ENCODE results near the gene CDH23. TPM values are rescaled to one million over a fixed set of nuclear protein-coding genes. Genes with fewer than 3 reads are reported as not detected.
A peak's percentile ranks its signal among the peaks of the same experiment; 100 is the strongest.

Gene CDH23
- total RNA-seq, 1 donor from 2014 or later: not detected

DNA sequence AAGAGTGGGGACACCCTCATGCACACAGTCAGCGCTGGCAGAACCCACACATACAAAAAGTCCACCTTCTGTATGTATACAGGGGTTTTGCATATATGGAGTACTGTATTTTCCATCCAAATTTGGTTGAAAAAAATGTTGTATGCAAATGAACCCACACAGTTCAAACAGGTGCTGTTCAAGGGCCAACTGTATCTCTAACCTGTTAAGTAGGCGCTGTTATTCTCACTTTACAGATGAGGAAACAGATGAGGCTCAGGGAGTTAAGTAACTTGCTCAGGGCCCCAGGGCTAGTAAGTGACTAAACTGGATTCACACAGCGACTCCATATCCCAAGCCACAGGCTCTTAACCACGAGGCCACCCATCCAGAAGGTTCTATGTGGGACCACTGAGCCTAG is 252.9 kb downstream of the CDH23 start:
- TF ChIP-seq, protein P1, sequence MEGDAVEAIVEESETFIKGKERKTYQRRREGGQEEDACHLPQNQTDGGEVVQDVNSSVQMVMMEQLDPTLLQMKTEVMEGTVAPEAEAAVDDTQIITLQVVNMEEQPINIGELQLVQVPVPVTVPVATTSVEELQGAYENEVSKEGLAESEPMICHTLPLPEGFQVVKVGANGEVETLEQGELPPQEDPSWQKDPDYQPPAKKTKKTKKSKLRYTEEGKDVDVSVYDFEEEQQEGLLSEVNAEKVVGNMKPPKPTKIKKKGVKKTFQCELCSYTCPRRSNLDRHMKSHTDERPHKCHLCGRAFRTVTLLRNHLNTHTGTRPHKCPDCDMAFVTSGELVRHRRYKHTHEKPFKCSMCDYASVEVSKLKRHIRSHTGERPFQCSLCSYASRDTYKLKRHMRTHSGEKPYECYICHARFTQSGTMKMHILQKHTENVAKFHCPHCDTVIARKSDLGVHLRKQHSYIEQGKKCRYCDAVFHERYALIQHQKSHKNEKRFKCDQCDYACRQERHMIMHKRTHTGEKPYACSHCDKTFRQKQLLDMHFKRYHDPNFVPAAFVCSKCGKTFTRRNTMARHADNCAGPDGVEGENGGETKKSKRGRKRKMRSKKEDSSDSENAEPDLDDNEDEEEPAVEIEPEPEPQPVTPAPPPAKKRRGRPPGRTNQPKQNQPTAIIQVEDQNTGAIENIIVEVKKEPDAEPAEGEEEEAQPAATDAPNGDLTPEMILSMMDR (IDR thresholded peaks at IDR 0.05; ENCODE audit: insufficient read depth, low read length, severe bottlenecking): no peak
- H3K36me3 ChIP-seq (ENCODE audit: control insufficient read depth, insufficient read depth, low read length): no peaks in the 10 kb centered on the region
- DNase-seq (ENCODE audit: low read depth) (peak; percentile 11), FAIRE-seq (no peak)
- no peak overlapping the region for H3K4me3 ChIP-seq (ENCODE audit: low read depth, low read length)
- peaks cover 1% of the 10 kb centered on the region for H3K27me3 ChIP-seq (ENCODE audit: control insufficient read depth, insufficient read depth, low read length)

DNA sequence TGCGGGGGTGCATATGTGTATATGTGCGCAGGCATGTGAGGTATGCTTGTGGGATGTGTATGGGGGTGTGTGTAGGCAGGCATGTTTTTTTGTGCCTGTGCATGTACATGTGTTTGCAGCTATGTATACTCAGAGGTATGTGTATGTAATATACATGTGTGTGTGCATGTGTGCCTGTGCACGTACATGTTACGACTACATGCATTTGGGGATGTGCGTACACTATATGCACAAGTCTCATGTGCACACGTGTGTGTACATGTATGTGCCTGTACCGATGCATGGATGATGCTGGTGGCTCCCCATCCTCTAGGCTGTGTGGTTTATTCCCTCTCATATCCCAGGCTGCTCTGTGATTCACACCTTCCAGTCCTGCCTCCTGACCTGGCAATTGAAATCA is 253.7 kb downstream of the CDH23 start:
- TF ChIP-seq, protein P1 (IDR thresholded peaks at IDR 0.05; ENCODE audit: insufficient read depth, low read length, severe bottlenecking): no peak
- no peaks in the 10 kb centered on the region for H3K36me3 ChIP-seq (ENCODE audit: control insufficient read depth, insufficient read depth, low read length)
- peaks cover 4% of the 10 kb centered on the region for H3K27me3 ChIP-seq (ENCODE audit: control insufficient read depth, insufficient read depth, low read length)
- no peak for DNase-seq (ENCODE audit: low read depth)
- H3K4me3 ChIP-seq (ENCODE audit: low read depth, low read length): no peak overlapping the region
- FAIRE-seq: no peak

DNA sequence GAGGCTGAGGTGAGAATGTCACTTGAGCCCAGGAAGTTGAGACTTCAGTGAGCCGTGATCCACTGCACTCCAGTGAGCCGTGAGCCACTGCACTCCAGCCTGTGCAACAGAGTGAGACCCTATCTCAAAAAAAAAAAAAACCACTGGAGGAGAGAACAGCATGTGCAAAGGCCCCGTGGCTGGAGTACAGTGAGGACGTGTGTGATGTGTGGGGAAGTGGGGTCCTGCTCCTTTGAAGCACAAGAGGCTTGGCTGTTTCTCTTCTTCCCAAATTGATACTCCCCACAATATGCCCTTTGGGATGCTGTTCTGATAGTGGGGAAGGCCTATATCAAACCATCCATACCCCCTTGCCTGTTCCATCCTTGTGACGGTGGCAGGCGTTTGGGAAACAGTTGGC is 254.7 kb downstream of the CDH23 start:
- FAIRE-seq (no peak), DNase-seq (ENCODE audit: low read depth) (no peak)
- Histone ChIP-seq H3K27me3 (ENCODE audit: control insufficient read depth, insufficient read depth, low read length) (peaks cover 4% of the 10 kb centered on the region), H3K4me3 (ENCODE audit: low read depth, low read length) (no peak overlapping the region), H3K36me3 (ENCODE audit: control insufficient read depth, insufficient read depth, low read length) (no peaks in the 10 kb centered on the region)
- TF ChIP-seq, protein P1 (IDR thresholded peaks at IDR 0.05; ENCODE audit: insufficient read depth, low read length, severe bottlenecking): no peak

DNA sequence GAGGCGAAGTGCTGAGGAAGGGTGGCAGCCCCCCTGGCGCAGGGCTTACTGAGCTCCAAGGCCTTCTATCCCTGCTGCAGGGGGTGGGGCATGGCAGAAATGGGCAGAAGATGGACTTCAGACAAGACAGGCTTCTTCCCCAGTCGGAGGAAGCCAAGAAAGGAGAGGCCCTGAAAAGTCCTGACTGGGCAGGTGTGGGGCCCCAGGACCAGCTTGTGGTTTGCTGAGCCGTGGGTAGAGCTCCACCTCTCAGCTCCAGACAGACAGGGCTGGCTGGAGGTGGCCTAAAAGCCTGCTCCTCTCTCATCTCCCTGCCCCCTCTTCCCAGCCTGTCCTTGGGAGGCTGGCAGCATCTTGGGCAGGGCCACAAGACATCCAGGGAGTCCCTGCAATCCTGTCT is 255.2 kb downstream of the CDH23 start:
- H3K36me3 ChIP-seq (ENCODE audit: control insufficient read depth, insufficient read depth, low read length): no peaks in the 10 kb centered on the region
- DNase-seq (ENCODE audit: low read depth) (no peak), FAIRE-seq (no peak)
- peaks cover 4% of the 10 kb centered on the region for H3K27me3 ChIP-seq (ENCODE audit: control insufficient read depth, insufficient read depth, low read length)
- TF ChIP-seq, protein P1 (IDR thresholded peaks at IDR 0.05; ENCODE audit: insufficient read depth, low read length, severe bottlenecking): no peak
- H3K4me3 ChIP-seq (ENCODE audit: low read depth, low read length): no peak overlapping the region

DNA sequence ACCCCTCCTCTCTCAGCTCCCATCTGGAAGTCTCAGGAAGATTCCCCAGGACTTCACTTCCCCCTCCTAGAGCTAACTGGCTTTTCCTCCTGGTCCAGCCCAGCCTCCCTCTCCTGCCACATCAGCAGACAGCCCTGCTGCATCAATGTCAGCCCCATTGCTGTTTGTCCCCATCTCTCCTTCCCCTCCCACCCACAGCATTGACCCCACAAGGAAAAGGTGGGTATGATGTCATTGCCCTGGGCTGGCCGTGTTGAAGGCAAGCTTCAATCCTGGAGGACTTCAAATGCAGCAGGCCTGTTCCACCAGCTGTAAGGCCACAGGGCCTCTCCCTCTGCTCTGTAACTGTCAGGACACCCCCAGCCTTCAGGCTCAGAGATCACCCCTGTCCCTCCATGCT is 256.3 kb downstream of the CDH23 start:
- TF ChIP-seq, protein P1 (IDR thresholded peaks at IDR 0.05; ENCODE audit: insufficient read depth, low read length, severe bottlenecking): no peak
- H3K27me3 ChIP-seq (ENCODE audit: control insufficient read depth, insufficient read depth, low read length): peaks cover 4% of the 10 kb centered on the region
- H3K36me3 ChIP-seq (ENCODE audit: control insufficient read depth, insufficient read depth, low read length): no peaks in the 10 kb centered on the region
- FAIRE-seq: no peak
- H3K4me3 ChIP-seq (ENCODE audit: low read depth, low read length): no peak overlapping the region
- DNase-seq (ENCODE audit: low read depth): no peak

DNA sequence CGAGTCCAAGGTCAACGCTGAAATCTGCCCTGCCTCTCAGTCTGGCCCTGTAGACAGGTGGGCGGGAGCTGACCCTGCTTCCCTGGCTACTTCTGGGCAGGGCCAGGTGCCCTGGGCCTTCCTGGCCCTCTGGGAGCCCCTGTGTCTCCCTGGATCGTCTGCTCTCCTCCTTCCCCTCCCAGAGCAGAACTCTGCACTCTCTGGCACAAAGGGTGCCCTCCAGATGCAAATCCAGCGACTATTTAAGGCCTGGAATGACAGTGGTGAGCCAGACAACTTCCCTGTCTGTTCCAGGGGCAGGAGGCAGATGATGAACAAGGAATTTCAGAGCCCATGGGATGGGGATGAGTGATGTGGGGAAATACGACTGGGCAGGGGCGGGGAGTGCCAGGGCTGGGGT is 259.5 kb downstream of the CDH23 start:
- DNase-seq (ENCODE audit: low read depth) (no peak), FAIRE-seq (no peak)
- peaks cover 4% of the 10 kb centered on the region for H3K27me3 ChIP-seq (ENCODE audit: control insufficient read depth, insufficient read depth, low read length)
- TF ChIP-seq, protein P1 (IDR thresholded peaks at IDR 0.05; ENCODE audit: insufficient read depth, low read length, severe bottlenecking): no peak
- H3K36me3 ChIP-seq (ENCODE audit: control insufficient read depth, insufficient read depth, low read length): no peaks in the 10 kb centered on the region
- no peak overlapping the region for H3K4me3 ChIP-seq (ENCODE audit: low read depth, low read length)
